Stimulated activated CD4-positive, alpha-beta T cell treated with anti-CD3 and anti-CD28 coated beads, Interleukin-2, amount 100 ng/mL, for 24 hours (primary cell): Measurements from ENCODE around the gene MRPL16.

Experiments
- DNase-seq, 2 donors: peaks; one replicate each; pipeline ENCODE4 v3.0.0-alpha.2; 2020

The MRPL16 gene

GRCh38 chr11:59769828-59770227 is 40.8 kb downstream of the MRPL16 start:
- no peak for DNase-seq

- no peak for DNase-seq
These were observed 41.5 kb downstream of the MRPL16 start for GRCh38 chr11:59769111-59769510.

GRCh38 chr11:59767225-59767611 is 43.4 kb downstream of the MRPL16 start:
- DNase-seq: no peak

- DNase-seq: no peak
These were observed 43.9 kb downstream of the MRPL16 start for GRCh38 chr11:59766542-59767224.

- DNase-seq: no peak
These were observed 45.4 kb downstream of the MRPL16 start for GRCh38 chr11:59765068-59765735.

GRCh38 chr11:59761993-59762392 is 48.6 kb downstream of the MRPL16 start:
- no peak for DNase-seq

- DNase-seq: no peak
These were observed 49.8 kb downstream of the MRPL16 start for GRCh38 chr11:59760771-59761170.

GRCh38 chr11:59759900-59760299 is 50.7 kb downstream of the MRPL16 start:
- no peak for DNase-seq

GRCh38 chr11:59758401-59759037 is 52.1 kb downstream of the MRPL16 start:
- DNase-seq: no peak

- DNase-seq: no peak
These were observed 53.7 kb downstream of the MRPL16 start for GRCh38 chr11:59756845-59757244.

- DNase-seq: no peak
These were observed 54.1 kb downstream of the MRPL16 start for GRCh38 chr11:59756558-59756840.
